WERI-Rb-1 (cell line): ENCODE data around the gene MED31.
"Not testable (repeated sequence)": the region's sequence is repeated elsewhere in the genome, so short reads cannot be mapped to it uniquely, and the experiment has no call there.

Experiments
- DNase-seq: peaks from one replicate; pipeline ENCODE4 v3.0.0-alpha.2; 2020
- H3K27ac ChIP-seq: fragments of 250-450 bp; sonication (Bioruptor Pico); 2 replicates; pipeline ENCODE4 v1.5.1; 2020; ENCODE audit warnings: mild to moderate bottlenecking, moderate library complexity
- H3K27me3 ChIP-seq: fragments of 250-450 bp; sonication (Bioruptor Pico); 2 replicates; pipeline ENCODE4 v1.5.1; 2021; ENCODE audit warnings: mild to moderate bottlenecking, low read depth, moderate library complexity; ENCODE audit not compliant: insufficient read depth, severe bottlenecking
- H3K36me3 ChIP-seq: fragments of 250-450 bp; sonication (Bioruptor Pico); 2 replicates; pipeline ENCODE4 v1.5.1; 2020; ENCODE audit warnings: mild to moderate bottlenecking, moderate library complexity
- H3K4me3 ChIP-seq: 2 replicates; pipeline ENCODE4 v1.5.1; 2011; ENCODE audit warnings: low read depth, mild to moderate bottlenecking, control low read depth, low read length
- H3K9me3 ChIP-seq: fragments of 250-450 bp; sonication (Bioruptor Pico); 2 replicates; pipeline ENCODE4 v1.5.1; 2021; ENCODE audit warnings: mild to moderate bottlenecking, moderate library complexity; ENCODE audit not compliant: severe bottlenecking
- CTCF ChIP-seq: IDR thresholded peaks from 2 replicates; pipeline ENCODE4 v1.5.1; 2011; ENCODE audit warnings: low read depth, mild to moderate bottlenecking, control low read depth, inconsistent platforms, low read length

The MED31 gene

DNA sequence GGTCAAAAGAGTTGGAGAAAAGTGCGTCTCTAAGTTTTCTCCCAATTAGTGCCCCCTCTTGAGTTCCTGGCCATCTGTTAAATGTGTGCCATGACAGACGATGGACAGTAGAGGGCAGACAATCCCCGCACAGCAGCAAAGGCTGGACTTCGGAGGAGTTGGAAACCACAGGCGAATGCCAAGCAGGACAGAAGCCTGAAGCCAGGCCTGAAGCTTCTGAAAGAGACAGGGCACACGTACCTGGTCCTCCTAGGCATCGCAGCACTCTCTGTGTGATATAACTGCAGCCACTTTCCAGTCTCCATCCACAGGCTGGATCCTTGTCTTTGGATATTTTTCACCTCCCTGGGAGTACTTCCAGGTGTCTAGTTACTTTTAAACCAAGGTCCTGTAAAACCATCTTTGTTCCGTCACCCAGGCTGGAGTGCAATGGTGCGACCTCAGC lies 14.7 kb upstream of the MED31 start:
- DNase-seq: peak; percentile 70
- H3K9me3 ChIP-seq: no peaks in the 10 kb centered on the region
- TF ChIP-seq CTCF: peak; percentile 87
- H3K27ac ChIP-seq: no peak overlapping the region
- H3K4me3 ChIP-seq: no peak overlapping the region
- no peaks in the 10 kb centered on the region for H3K27me3 ChIP-seq
- H3K36me3 ChIP-seq: no peaks in the 10 kb centered on the region

GRCh38 chr17:6663200-6663599 lies 11.8 kb upstream of the MED31 start:
- not testable (repeated sequence) for H3K36me3 ChIP-seq, DNase-seq, H3K27me3 ChIP-seq, H3K9me3 ChIP-seq, H3K27ac ChIP-seq, H3K4me3 ChIP-seq

GRCh38 chr17:6661464-6661848 lies 10.1 kb upstream of the MED31 start:
- no peaks in the 10 kb centered on the region for H3K9me3 ChIP-seq
- H3K36me3 ChIP-seq: no peaks in the 10 kb centered on the region
- no peaks in the 10 kb centered on the region for H3K27me3 ChIP-seq
- no peak overlapping the region for H3K27ac ChIP-seq
- TF ChIP-seq CTCF: no peak
- no peak for DNase-seq
- no peak overlapping the region for H3K4me3 ChIP-seq

DNA sequence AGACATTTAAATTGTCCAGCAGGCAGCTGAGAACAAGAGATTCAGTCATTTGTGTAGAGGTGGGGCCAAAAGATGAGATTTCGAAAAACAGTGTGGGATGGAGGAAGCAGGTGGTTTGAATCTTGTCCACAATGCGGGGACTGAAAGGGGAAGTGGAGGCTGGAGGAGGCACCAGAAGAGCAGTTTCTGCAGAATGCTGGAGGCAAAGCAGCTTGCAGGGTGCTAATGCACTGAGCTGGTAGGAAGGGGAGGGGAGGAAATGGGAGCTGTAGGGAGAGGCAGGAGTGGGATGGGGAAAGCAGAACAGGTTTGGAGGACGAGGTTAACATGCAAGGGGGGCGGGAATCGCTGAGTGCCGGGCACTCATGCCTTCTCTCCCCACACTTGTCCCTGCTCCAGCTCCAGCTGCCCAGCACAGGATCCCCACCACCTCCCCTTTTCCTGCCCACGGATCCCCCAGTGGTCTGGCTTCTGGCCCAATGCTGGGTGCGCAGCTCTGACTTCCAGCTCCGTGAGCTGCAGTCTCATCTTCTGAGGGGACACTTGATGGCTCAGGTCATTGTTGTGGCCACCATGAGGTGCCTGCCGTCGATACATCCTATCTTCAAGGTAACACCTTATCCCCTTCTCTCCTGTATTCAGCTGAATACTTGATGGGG lies 9.5 kb upstream of the MED31 start:
- no peak overlapping the region for H3K27ac ChIP-seq
- no peaks in the 10 kb centered on the region for H3K9me3 ChIP-seq
- H3K4me3 ChIP-seq: no peak overlapping the region
- H3K27me3 ChIP-seq: no peaks in the 10 kb centered on the region
- no peak for TF ChIP-seq CTCF
- no peaks in the 10 kb centered on the region for H3K36me3 ChIP-seq
- DNase-seq: no peak

- no peak for TF ChIP-seq CTCF
- no peak overlapping the region for H3K4me3 ChIP-seq
Measured at GRCh38 chr17:6660101-6660500, 8.7 kb upstream of the MED31 start.

GRCh38 chr17:6658411-6658810 lies 7.0 kb upstream of the MED31 start:
- not testable (repeated sequence) for H3K36me3 ChIP-seq, H3K9me3 ChIP-seq, H3K27ac ChIP-seq, DNase-seq, H3K4me3 ChIP-seq, H3K27me3 ChIP-seq

More at GRCh38 chr17:6660101-6660500, 8.7 kb upstream of the MED31 start:
- H3K27me3 ChIP-seq: no peaks in the 10 kb centered on the region
- H3K36me3 ChIP-seq: no peaks in the 10 kb centered on the region
- no peak for DNase-seq
- H3K27ac ChIP-seq: no peak overlapping the region
- no peaks in the 10 kb centered on the region for H3K9me3 ChIP-seq

DNA sequence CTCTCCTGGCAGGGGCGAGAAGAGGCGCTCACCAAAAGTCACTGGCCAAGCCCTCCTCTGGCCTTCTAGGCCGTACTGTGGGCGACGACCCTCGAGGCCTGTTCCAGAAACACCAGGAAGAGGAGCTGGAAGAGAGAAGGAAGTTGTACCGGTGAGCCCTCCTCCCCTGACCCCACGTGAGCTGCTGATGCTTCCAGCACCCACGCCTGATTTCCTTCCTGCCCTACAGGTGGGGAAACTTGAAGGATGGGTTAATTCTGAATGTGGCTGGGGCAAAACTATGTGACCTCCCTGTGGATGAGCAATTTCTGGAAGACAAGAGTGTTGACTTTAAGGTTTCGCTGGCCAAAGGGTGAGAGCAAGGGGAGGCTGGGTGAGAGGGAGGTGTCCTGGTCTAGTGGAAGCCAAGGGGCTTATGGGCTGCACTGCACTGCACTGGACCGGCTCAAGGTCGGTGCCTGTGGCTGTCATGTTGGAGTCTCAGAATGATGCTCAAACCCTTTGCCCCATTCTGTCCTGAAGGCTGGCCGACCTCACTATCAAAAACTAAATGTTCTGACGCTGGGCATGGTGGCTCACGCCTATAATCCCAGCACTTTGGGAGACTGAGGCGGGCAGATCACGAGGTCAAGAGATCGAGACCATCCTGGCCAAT lies 6.4 kb upstream of the MED31 start:
- H3K4me3 ChIP-seq: no peak overlapping the region
- TF ChIP-seq CTCF: no peak

DNA sequence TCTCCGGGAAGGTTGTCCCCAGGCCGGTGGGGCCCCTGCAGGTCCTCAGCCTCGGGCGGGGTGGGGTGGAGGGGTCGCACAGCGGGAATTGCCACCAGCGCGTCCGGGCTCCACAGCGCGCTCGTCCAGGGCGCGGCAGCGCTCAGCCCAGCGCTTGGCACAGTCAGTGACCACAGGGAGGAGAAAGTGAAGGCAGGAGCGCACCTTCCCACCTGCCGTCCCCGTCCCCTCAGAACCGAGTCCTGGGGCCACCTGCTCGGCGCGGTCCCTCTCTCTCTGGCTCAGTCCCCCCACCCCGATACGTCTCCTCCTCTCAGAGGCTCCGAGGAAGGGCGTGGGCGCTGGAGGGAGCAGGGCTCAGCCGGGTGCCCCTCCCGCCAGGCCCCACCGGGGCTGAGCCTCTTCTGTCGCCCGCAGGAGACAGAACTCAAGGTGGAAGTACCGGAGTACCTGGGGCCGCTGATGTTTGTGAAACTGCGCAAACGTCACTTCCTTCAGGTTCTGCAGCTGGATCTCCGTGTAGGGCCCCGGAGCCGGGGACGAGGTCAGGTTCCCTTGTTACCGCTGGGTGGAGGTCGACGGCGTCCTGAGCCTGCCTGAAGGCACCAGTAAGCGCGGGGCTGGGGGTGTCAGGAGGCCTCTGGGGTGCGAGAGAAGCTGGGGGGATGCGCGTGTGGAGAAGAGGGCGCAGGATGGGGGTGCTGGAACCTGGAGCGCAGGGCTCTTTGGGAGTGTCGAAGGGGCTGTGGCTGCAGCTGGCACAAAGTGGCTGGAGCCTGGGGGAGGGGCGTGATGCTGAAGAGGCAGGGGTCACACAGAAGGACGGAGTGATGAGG lies 5.6 kb upstream of the MED31 start:
- H3K27ac ChIP-seq, H3K27me3 ChIP-seq, H3K36me3 ChIP-seq, DNase-seq, H3K4me3 ChIP-seq, H3K9me3 ChIP-seq: not testable (repeated sequence)

More for the DNA sequence above, 6.4 kb upstream of the MED31 start:
- no peaks in the 10 kb centered on the region for H3K36me3 ChIP-seq
- no peak for DNase-seq
- H3K27me3 ChIP-seq: no peaks in the 10 kb centered on the region
- no peaks in the 10 kb centered on the region for H3K9me3 ChIP-seq
- no peak overlapping the region for H3K27ac ChIP-seq

GRCh38 chr17:6655732-6656361 lies 4.4 kb upstream of the MED31 start:
- H3K9me3 ChIP-seq, H3K4me3 ChIP-seq, DNase-seq, H3K36me3 ChIP-seq, H3K27ac ChIP-seq, H3K27me3 ChIP-seq: not testable (repeated sequence)
